Stimulated activated memory B cell treated with anti-CD40 and anti-IgM and Interleukin-4, amounts not matched to agents 10 μg/mL and 1 μg/mL and 100 μg/mL, for 72 hours (primary cell): Measurements from ENCODE around the gene CDH23.
A peak's percentile ranks its signal among the peaks of the same experiment; 100 is the strongest.

Experiments used
- ATAC-seq: fragments of 150-1000 bp; cut with Tn5 transposase; 2 replicates; pipeline ENCODE4 v1.10.0; 2021
- H3K27ac Mint-ChIP-seq: one replicate; pipeline ENCODE4 v1.8.0; 2022; ENCODE audit warnings: mild to moderate bottlenecking, mixed read lengths
- H3K27me3 Mint-ChIP-seq: one replicate; pipeline ENCODE4 v1.8.0; 2022; ENCODE audit warnings: mixed read lengths
- H3K36me3 Mint-ChIP-seq: one replicate; pipeline ENCODE4 v1.8.0; 2022; ENCODE audit warnings: mixed read lengths
- H3K4me1 Mint-ChIP-seq: one replicate; pipeline ENCODE4 v1.8.0; 2022; ENCODE audit warnings: mixed read lengths
- H3K4me3 Mint-ChIP-seq: one replicate; pipeline ENCODE4 v1.8.0; 2022; ENCODE audit warnings: mild to moderate bottlenecking, moderate library complexity, mixed read lengths
- H3K9me3 Mint-ChIP-seq: one replicate; pipeline ENCODE4 v1.8.0; 2022; ENCODE audit warnings: mixed read lengths

The CDH23 gene

GRCh38 chr10:71502190-71502589 is 105.5 kb downstream of the CDH23 start:
- Mint-ChIP-seq H3K27me3 (peaks cover 37% of the 10 kb centered on the region), H3K36me3 (no peaks in the 10 kb centered on the region), H3K9me3 (no peaks in the 10 kb centered on the region), H3K4me3 (no peak overlapping the region), H3K4me1 (no peaks in the 10 kb centered on the region), H3K27ac (no peak overlapping the region)
- ATAC-seq, result no peak

GRCh38 chr10:71502851-71503250 is 106.1 kb downstream of the CDH23 start:
- Mint-ChIP-seq H3K27ac (no peak overlapping the region), H3K27me3 (peaks cover 37% of the 10 kb centered on the region), H3K4me3 (no peak overlapping the region), H3K9me3 (no peaks in the 10 kb centered on the region), H3K4me1 (no peaks in the 10 kb centered on the region), H3K36me3 (no peaks in the 10 kb centered on the region)
- peak; percentile 32 for ATAC-seq

GRCh38 chr10:71504168-71504567 is 107.4 kb downstream of the CDH23 start:
- Mint-ChIP-seq H3K4me3 (no peak overlapping the region), H3K27ac (no peak overlapping the region), H3K36me3 (no peaks in the 10 kb centered on the region), H3K27me3 (peaks cover 25% of the 10 kb centered on the region), H3K9me3 (no peaks in the 10 kb centered on the region), H3K4me1 (no peaks in the 10 kb centered on the region)
- ATAC-seq, result no peak

- peaks cover 22% of the 10 kb centered on the region for H3K27me3 Mint-ChIP-seq
- no peak for ATAC-seq
- no peak overlapping the region for H3K4me3 Mint-ChIP-seq
- H3K36me3 Mint-ChIP-seq, result no peaks in the 10 kb centered on the region
- H3K4me1 Mint-ChIP-seq, result no peaks in the 10 kb centered on the region
- H3K9me3 Mint-ChIP-seq, result no peaks in the 10 kb centered on the region
- H3K27ac Mint-ChIP-seq, result no peak overlapping the region
Measured at GRCh38 chr10:71504570-71504969, 107.8 kb downstream of the CDH23 start.

- Mint-ChIP-seq H3K4me1 (no peaks in the 10 kb centered on the region), H3K27me3 (peaks cover 17% of the 10 kb centered on the region), H3K36me3 (no peaks in the 10 kb centered on the region), H3K4me3 (no peak overlapping the region), H3K9me3 (no peaks in the 10 kb centered on the region), H3K27ac (no peak overlapping the region)
- no peak for ATAC-seq
Measured at GRCh38 chr10:71505862-71506261, 109.1 kb downstream of the CDH23 start.

GRCh38 chr10:71509444-71509843 is 112.7 kb downstream of the CDH23 start:
- Mint-ChIP-seq H3K9me3 (no peaks in the 10 kb centered on the region), H3K27ac (no peak overlapping the region), H3K36me3 (no peaks in the 10 kb centered on the region), H3K27me3 (peaks cover 14% of the 10 kb centered on the region), H3K4me3 (no peak overlapping the region), H3K4me1 (no peaks in the 10 kb centered on the region)
- no peak for ATAC-seq

GRCh38 chr10:71511206-71511605 is 114.5 kb downstream of the CDH23 start:
- peaks cover 6% of the 10 kb centered on the region for H3K27me3 Mint-ChIP-seq

GRCh38 chr10:71512312-71512711 is 115.6 kb downstream of the CDH23 start:
- Mint-ChIP-seq H3K27ac (no peak overlapping the region), H3K27me3 (no peaks in the 10 kb centered on the region), H3K36me3 (no peaks in the 10 kb centered on the region), H3K4me1 (no peaks in the 10 kb centered on the region), H3K4me3 (no peak overlapping the region), H3K9me3 (no peaks in the 10 kb centered on the region)
- ATAC-seq, result no peak

More at GRCh38 chr10:71511206-71511605, 114.5 kb downstream of the CDH23 start:
- no peaks in the 10 kb centered on the region for H3K9me3 Mint-ChIP-seq
- H3K27ac Mint-ChIP-seq, result no peak overlapping the region
- no peaks in the 10 kb centered on the region for H3K36me3 Mint-ChIP-seq
- ATAC-seq, result no peak
- H3K4me3 Mint-ChIP-seq, result no peak overlapping the region
- no peaks in the 10 kb centered on the region for H3K4me1 Mint-ChIP-seq

GRCh38 chr10:71512761-71513539 is 116.2 kb downstream of the CDH23 start:
- Mint-ChIP-seq H3K36me3 (no peaks in the 10 kb centered on the region), H3K4me1 (no peaks in the 10 kb centered on the region), H3K27ac (no peak overlapping the region), H3K9me3 (no peaks in the 10 kb centered on the region), H3K27me3 (no peaks in the 10 kb centered on the region), H3K4me3 (no peak overlapping the region)
- no peak for ATAC-seq

GRCh38 chr10:71513540-71513853 is 116.8 kb downstream of the CDH23 start:
- Mint-ChIP-seq H3K4me3 (no peak overlapping the region), H3K27me3 (no peaks in the 10 kb centered on the region), H3K4me1 (no peaks in the 10 kb centered on the region), H3K27ac (no peak overlapping the region), H3K36me3 (no peaks in the 10 kb centered on the region), H3K9me3 (no peaks in the 10 kb centered on the region)
- ATAC-seq, result no peak

GRCh38 chr10:71513936-71514335 is 117.2 kb downstream of the CDH23 start:
- no peaks in the 10 kb centered on the region for H3K36me3 Mint-ChIP-seq
- H3K27ac Mint-ChIP-seq, result no peak overlapping the region
- no peaks in the 10 kb centered on the region for H3K27me3 Mint-ChIP-seq
- no peaks in the 10 kb centered on the region for H3K4me1 Mint-ChIP-seq
- no peak overlapping the region for H3K4me3 Mint-ChIP-seq
- ATAC-seq, result no peak
- no peaks in the 10 kb centered on the region for H3K9me3 Mint-ChIP-seq

- Mint-ChIP-seq H3K9me3 (no peaks in the 10 kb centered on the region), H3K4me1 (no peaks in the 10 kb centered on the region), H3K27ac (no peak overlapping the region), H3K4me3 (no peak overlapping the region), H3K36me3 (no peaks in the 10 kb centered on the region), H3K27me3 (no peaks in the 10 kb centered on the region)
- no peak for ATAC-seq
Measured at GRCh38 chr10:71515531-71516172, 118.9 kb downstream of the CDH23 start.

- no peaks in the 10 kb centered on the region for H3K36me3 Mint-ChIP-seq
- no peak for ATAC-seq
- H3K9me3 Mint-ChIP-seq, result no peaks in the 10 kb centered on the region
- no peaks in the 10 kb centered on the region for H3K4me1 Mint-ChIP-seq
- no peak overlapping the region for H3K27ac Mint-ChIP-seq
- no peak overlapping the region for H3K4me3 Mint-ChIP-seq
- H3K27me3 Mint-ChIP-seq, result peaks cover 11% of the 10 kb centered on the region
Measured at GRCh38 chr10:71516890-71517289, 120.2 kb downstream of the CDH23 start.

- Mint-ChIP-seq H3K27me3 (peaks cover 18% of the 10 kb centered on the region), H3K36me3 (no peaks in the 10 kb centered on the region)
Measured at GRCh38 chr10:71517298-71518169, 120.8 kb downstream of the CDH23 start.

GRCh38 chr10:71520042-71520441 is 123.3 kb downstream of the CDH23 start:
- Mint-ChIP-seq H3K27me3 (peaks cover 43% of the 10 kb centered on the region), H3K36me3 (no peaks in the 10 kb centered on the region), H3K27ac (no peak overlapping the region), H3K4me1 (no peaks in the 10 kb centered on the region), H3K4me3 (no peak overlapping the region), H3K9me3 (no peaks in the 10 kb centered on the region)
- ATAC-seq, result no peak

More at GRCh38 chr10:71517298-71518169, 120.8 kb downstream of the CDH23 start:
- H3K9me3 Mint-ChIP-seq, result no peaks in the 10 kb centered on the region
- no peaks in the 10 kb centered on the region for H3K4me1 Mint-ChIP-seq
- no peak for ATAC-seq
- no peak overlapping the region for H3K4me3 Mint-ChIP-seq
- H3K27ac Mint-ChIP-seq, result no peak overlapping the region
